ENCODE measurements around the gene KCNC4.

KCNC4 gene

DNA sequence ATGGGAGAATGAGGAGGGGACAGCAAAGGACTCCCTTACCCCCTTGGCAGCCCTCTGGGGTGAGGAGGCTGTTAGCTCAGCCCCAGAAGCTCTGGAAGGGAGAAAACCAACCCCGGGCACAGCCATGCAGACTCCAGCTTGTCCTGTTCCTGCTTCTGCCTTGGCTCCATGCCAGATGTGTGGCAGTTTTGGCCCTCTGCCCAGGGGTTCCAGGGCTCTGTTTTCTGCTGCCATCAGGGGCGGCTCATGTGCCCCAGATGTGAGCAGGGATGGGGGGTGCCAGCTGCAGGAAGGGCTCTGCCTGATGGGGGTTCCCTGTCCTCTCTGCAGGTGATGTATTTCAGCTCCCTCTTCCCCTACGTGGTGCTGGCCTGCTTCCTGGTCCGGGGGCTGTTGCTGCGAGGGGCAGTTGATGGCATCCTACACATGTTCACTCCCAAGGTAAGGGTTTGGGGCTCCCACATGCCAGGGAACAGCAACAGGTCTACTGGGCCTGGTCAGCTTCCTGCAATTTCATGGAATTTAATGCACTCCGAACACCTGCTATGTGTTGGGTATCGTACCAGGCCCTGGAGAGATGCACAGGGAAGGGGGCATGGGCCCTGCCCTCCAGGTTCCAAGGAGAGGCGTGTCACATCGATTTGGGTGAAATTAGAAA, 33.7 kb upstream of the KCNC4 start:
- TF ChIP-seq, protein P1, sequence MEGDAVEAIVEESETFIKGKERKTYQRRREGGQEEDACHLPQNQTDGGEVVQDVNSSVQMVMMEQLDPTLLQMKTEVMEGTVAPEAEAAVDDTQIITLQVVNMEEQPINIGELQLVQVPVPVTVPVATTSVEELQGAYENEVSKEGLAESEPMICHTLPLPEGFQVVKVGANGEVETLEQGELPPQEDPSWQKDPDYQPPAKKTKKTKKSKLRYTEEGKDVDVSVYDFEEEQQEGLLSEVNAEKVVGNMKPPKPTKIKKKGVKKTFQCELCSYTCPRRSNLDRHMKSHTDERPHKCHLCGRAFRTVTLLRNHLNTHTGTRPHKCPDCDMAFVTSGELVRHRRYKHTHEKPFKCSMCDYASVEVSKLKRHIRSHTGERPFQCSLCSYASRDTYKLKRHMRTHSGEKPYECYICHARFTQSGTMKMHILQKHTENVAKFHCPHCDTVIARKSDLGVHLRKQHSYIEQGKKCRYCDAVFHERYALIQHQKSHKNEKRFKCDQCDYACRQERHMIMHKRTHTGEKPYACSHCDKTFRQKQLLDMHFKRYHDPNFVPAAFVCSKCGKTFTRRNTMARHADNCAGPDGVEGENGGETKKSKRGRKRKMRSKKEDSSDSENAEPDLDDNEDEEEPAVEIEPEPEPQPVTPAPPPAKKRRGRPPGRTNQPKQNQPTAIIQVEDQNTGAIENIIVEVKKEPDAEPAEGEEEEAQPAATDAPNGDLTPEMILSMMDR (IDR thresholded peaks at IDR 0.05; ENCODE audit: insufficient read depth, missing control alignments), result no peak
- FAIRE-seq, result no peak

DNA sequence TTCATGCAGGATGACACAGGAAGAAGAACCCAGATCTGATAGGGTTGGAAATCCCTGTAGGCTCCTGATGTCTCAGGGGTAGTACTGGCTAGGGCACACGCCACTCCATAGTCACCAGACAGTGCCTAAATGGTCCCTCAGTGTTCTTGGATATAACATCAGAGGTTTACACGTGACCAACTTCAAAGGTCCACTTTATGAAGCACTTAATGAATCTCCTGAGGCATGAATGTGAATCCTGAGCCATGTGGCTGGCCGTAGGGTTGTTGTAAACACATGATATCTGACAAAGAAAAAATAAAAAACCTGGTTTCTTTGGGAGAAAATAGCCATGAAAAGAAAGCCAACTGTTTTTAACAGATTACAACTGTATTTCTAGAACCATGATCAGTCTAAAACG, 32.3 kb upstream of the KCNC4 start:
- DNase-seq (ENCODE audit: insufficient read length, low spot score) (no peak), FAIRE-seq (no peak)
- TF ChIP-seq, protein P1 (IDR thresholded peaks at IDR 0.05; ENCODE audit: insufficient read depth, missing control alignments), result no peak

More for the DNA sequence above, 33.7 kb upstream of the KCNC4 start:
- no peak for DNase-seq (ENCODE audit: insufficient read length, low spot score)

- DNase-seq (ENCODE audit: insufficient read length, low spot score) (no peak), FAIRE-seq (no peak)
- TF ChIP-seq, protein P1 (IDR thresholded peaks at IDR 0.05; ENCODE audit: insufficient read depth, missing control alignments), result no peak
Observed at GRCh38 chr1:110183642-110184167, 26.4 kb upstream of the KCNC4 start.

DNA sequence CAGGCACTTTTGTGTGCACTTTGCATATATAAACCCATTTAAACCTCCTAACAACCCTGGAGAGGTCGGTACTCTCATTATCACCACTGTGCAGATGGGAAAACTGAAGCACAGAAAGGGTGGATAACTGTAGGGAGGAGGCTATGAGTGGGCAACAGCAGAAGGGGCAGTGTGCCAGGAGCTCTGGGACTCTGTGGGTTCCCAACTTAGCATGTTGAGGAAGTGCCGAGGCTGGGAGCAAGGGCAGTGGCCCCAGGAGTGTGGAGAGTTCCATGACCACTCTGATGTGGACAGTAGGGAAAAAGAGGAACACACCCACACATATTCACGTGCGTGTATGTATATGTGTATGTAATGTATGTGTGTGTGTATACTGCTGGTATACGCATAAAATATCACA, 25.7 kb upstream of the KCNC4 start:
- TF ChIP-seq, protein P1 (IDR thresholded peaks at IDR 0.05; ENCODE audit: insufficient read depth, missing control alignments), result no peak
- FAIRE-seq (no peak), DNase-seq (ENCODE audit: insufficient read length, low spot score) (no peak)

DNA sequence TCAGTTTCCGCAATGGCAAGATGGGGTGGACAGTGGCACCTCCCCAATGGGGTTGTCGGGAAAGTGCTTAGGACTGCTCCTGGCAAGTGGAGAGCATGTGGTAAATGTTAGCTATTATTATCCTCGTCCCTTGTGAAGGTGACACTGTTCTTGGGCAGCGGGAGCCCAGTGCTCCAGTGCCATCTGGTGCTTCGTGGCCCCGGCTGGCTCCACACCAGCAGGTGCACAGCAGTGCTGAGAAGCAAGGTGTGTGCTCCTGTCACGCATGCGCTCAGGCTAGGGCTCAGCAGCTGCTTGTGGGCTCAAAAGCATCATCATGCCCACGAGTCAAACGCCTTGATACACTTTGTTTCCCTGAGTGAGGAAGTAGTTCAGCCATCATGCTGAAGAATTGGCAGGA, 24.9 kb upstream of the KCNC4 start:
- TF ChIP-seq, protein P1 (IDR thresholded peaks at IDR 0.05; ENCODE audit: insufficient read depth, missing control alignments), result no peak
- DNase-seq (ENCODE audit: insufficient read length, low spot score), result no peak
- FAIRE-seq, result no peak

DNA sequence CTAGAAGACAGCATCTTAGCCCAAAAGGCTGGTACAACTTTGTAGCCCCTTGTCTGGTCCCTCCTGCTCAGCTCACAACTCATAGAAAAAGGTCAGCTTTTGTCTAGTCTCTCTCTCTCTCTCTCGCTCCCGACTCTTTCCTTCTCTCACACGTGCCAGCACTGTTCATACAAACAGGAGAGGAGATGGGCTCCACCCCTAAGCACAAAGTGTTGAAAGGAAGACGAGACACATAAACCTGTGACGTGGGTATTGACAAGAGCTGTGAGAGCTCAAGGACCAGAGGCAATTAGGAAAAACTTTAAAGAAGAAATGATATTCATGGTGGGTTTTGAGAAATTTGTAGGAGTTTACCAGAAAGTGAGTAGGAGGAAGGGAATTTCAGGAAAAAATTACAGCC, 23.6 kb upstream of the KCNC4 start:
- DNase-seq (ENCODE audit: insufficient read length, low spot score) (no peak), FAIRE-seq (no peak)
- TF ChIP-seq, protein P1 (IDR thresholded peaks at IDR 0.05; ENCODE audit: insufficient read depth, missing control alignments), result no peak

DNA sequence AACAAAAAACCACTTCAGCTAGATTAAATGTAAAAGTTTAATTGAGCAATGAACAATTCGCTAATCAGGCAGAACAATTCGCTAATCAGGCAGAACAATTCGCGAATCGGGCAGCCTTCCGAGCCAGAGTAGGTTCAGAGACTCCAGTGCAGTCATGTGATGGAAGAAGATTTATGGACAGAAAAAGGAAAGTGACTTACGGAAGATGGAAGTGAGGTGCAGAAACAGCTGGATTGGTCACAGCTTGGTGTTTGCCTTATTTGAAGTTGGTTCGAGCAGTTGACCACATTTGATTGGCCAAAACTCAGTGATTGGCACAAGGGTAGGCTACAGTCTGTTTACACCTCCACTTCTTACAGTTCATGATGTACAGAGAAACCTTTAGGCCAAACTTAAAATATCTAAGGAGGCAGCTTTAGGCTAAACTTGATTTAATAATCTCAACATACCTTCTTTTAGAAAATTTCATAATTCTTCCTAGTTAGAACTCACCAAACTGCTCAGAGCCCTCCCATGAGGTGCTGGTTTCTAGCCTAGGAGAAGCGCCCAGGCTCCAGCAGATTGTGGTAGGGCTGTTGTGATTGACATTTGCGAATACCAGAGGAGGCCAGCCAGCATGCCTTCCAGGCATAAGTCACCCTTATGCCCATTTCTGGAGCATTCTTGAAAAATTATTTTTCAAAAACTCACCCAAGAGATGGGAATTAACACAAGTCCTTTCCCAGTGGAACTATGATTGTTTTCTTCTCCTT, 22.8 kb upstream of the KCNC4 start:
- TF ChIP-seq, protein P1 (IDR thresholded peaks at IDR 0.05; ENCODE audit: insufficient read depth, missing control alignments), result no peak
- FAIRE-seq, result no peak
- DNase-seq (ENCODE audit: insufficient read length, low spot score), result no peak
